Stimulated activated effector memory CD8-positive, alpha-beta T cell treated with anti-CD3 and anti-CD28 coated beads, Interleukin-12 subunit alpha, Interleukin-12 subunit beta, amount 100 ng/mL, for 72 hours (primary cell): ENCODE results near the gene HDAC4.
A peak's percentile ranks its signal among the peaks of the same experiment; 100 is the strongest.

Experiments
- ATAC-seq: fragments of 150-1000 bp; cut with Tn5 transposase; 2 replicates; pipeline ENCODE4 v1.10.0; 2021
- DNase-seq, 2 donors: peaks; one replicate each; pipeline ENCODE4 v3.0.0; 2021 to 2022; ENCODE audit warnings: low spot score in 2 of 2
- H3K27ac Mint-ChIP-seq: one replicate; pipeline ENCODE4 v1.8.0; 2022; ENCODE audit warnings: mild to moderate bottlenecking, mixed read lengths
- H3K36me3 Mint-ChIP-seq: one replicate; pipeline ENCODE4 v1.8.0; 2022; ENCODE audit warnings: mild to moderate bottlenecking, mixed read lengths
- H3K4me1 Mint-ChIP-seq: one replicate; pipeline ENCODE4 v1.8.0; 2022; ENCODE audit warnings: mixed read lengths
- H3K4me3 Mint-ChIP-seq: one replicate; pipeline ENCODE4 v1.8.0; 2022; ENCODE audit warnings: mild to moderate bottlenecking, mixed read lengths
- H3K9me3 Mint-ChIP-seq: one replicate; pipeline ENCODE4 v1.8.0; 2022; ENCODE audit warnings: mixed read lengths

Gene HDAC4

DNA sequence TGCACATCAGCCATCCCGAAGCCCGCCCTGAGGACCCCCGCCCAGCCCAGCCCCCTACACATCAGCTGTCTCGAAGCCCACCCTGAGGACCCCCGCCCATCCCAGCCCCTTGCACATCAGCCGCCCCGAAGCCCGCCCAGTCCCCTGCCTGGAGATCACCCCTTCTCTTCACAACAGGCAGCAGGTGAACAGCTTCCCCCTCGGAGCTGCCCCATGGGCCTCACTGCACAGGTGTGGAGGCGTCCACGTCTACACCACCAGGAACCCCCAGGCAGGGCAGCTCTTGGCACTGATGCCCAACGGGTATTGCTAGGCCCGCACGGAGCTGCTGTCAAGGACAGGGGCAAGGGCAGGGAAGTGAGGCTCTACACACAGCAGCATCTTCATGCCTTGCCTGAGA lies 137.6 kb downstream of the HDAC4 start:
- ATAC-seq: no peak
- Mint-ChIP-seq H3K4me3 (no peak overlapping the region), H3K36me3 (peaks cover 17% of the 10 kb centered on the region), H3K4me1 (peaks cover 96% of the 10 kb centered on the region), H3K9me3 (no peaks in the 10 kb centered on the region), H3K27ac (no peak overlapping the region)
- no peak for DNase-seq

DNA sequence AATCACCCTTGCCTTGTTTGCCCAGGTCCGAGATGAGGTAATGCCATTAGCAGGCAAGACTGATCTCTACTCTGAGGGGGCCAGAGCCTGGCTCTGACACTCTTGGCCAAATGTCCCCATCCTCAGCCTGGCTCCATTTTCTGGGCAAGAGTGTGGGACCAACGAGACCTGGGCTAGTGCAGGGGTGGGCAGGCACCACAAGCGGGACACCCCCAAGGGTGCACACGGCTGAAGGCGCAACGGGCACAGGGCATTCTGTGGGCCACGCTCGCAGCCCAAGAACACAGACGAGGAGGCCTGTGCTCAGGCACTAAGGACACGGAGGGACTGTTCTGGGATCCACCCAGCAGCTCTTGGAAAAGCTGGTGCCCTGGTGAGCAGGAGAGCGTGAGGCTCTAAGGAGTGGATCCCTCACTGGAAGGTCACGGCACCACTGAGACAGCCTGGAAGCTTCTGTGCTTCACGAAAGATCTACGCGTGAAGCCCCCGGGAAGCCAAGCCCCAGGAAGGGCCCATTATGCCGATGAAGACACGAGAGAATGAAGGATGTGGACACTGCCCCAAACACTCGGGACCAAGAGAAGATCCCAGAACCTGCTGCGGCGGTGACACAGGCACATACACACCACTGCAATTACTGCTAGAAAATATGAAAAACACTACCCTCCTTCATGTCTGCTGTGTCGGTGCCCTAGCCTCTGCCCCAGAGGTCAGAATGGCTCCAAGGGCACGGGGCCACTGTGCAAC lies 138.2 kb downstream of the HDAC4 start:
- DNase-seq (no peak), ATAC-seq (no peak)
- H3K9me3 Mint-ChIP-seq: peaks cover 1% of the 10 kb centered on the region
- H3K27ac Mint-ChIP-seq: no peak overlapping the region
- no peak overlapping the region for H3K4me3 Mint-ChIP-seq
- H3K36me3 Mint-ChIP-seq: peaks cover 15% of the 10 kb centered on the region
- peaks cover 96% of the 10 kb centered on the region for H3K4me1 Mint-ChIP-seq

DNA sequence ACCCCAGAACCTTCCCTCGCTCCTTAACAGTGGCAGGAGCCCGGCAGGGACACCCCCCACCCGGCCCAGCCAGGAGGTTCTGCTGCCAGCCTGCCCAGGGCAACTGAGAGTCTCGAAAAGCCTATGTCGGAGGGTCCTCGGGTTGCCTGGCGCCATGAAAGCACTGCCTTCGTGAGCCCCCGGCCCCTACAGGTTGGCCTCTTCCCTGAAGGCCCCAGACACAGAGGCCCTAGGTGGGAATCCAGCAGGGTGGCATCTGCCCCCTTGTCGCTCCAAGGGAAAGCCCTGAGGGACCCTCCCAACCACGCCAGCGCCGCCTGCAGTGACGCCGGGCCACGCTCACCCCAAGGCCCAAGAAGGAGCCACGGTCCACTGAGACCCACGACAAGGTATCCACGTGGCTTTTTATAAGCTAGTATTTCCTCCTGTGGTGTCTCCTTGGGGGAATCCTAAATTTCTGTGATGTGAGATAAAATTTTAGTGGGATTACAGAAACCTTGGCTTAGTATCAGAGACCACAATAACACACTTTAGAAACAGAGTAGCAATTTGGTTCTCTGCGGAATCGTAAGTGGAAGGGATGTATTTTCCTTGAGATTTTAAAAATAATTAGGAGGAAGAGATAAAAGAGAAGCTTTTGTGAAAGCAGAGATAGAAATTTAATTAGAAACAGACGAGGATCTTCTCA lies 138.9 kb downstream of the HDAC4 start:
- H3K4me3 Mint-ChIP-seq: no peak overlapping the region
- ATAC-seq: no peak
- peaks cover 95% of the 10 kb centered on the region for H3K4me1 Mint-ChIP-seq
- no peak overlapping the region for H3K27ac Mint-ChIP-seq
- DNase-seq: no peak
- peaks cover 3% of the 10 kb centered on the region for H3K9me3 Mint-ChIP-seq
- peaks cover 7% of the 10 kb centered on the region for H3K36me3 Mint-ChIP-seq

DNA sequence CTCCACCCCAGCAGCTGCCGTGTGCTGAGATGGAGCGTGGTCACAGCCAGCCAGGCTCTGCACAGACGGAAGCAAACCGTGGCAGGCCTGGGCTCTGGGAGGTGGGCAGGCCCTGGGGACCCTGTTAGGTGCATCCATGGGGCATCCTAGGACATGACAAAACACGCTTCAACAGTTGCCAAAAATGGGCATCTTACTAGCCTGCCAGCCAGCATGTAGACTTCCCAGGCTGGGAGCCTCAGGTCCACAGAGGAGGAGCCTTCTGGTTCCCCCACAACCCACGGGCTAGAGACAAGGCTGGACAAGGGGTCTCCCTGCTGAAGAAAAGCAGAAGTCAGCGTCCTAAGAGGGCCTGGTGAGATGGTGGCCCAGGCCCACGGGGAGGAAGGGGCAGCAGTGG lies 139.5 kb downstream of the HDAC4 start:
- no peak overlapping the region for H3K27ac Mint-ChIP-seq
- peaks cover 6% of the 10 kb centered on the region for H3K36me3 Mint-ChIP-seq

DNA sequence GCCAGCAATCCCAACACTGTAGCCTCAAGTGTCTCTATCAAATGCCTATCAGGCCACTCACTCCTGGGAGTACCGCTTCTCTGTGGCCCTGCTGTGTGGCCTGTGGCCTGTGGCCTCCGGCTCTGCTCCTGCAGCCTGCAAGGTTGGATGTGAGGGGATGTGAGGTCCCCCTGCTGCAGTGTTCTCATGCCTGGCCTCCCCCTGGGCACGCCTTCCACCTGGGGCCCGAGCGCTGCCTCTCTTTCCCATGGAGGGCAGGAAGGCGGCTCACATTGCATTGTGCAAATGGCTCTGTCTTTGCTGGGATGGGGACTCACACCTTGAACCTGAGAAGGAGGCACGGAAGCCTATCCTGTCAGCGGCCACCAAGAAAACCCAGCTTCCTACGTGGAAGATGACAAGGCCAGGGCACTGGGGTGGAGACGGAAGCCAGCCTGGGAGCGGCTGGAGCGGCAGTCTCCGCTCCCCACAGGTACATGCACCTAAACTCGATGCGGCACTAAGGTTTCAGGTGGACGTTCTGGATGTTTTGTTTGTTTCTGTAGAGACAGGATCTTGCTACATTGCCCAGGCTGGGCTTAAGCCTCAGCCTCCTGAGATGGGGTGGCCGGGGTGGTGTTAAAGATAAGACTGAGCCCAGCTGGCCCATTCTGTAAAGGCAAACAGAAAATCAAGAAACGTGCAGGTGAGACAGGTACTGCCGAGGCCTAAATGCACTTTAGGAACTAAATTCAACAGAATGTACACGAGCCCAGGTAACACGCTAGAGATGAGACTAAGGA lies 140.1 kb downstream of the HDAC4 start:
- H3K9me3 Mint-ChIP-seq: peaks cover 3% of the 10 kb centered on the region
- H3K4me3 Mint-ChIP-seq: peak overlapping the region; percentile 53
- peaks cover 83% of the 10 kb centered on the region for H3K4me1 Mint-ChIP-seq
- peaks cover 6% of the 10 kb centered on the region for H3K36me3 Mint-ChIP-seq
- no peak for ATAC-seq
- DNase-seq: no peak
- H3K27ac Mint-ChIP-seq: no peak overlapping the region

More for the DNA sequence above, 139.5 kb downstream of the HDAC4 start:
- Mint-ChIP-seq H3K4me1 (peaks cover 90% of the 10 kb centered on the region), H3K4me3 (no peak overlapping the region), H3K9me3 (peaks cover 3% of the 10 kb centered on the region)
- ATAC-seq (no peak), DNase-seq (no peak)

DNA sequence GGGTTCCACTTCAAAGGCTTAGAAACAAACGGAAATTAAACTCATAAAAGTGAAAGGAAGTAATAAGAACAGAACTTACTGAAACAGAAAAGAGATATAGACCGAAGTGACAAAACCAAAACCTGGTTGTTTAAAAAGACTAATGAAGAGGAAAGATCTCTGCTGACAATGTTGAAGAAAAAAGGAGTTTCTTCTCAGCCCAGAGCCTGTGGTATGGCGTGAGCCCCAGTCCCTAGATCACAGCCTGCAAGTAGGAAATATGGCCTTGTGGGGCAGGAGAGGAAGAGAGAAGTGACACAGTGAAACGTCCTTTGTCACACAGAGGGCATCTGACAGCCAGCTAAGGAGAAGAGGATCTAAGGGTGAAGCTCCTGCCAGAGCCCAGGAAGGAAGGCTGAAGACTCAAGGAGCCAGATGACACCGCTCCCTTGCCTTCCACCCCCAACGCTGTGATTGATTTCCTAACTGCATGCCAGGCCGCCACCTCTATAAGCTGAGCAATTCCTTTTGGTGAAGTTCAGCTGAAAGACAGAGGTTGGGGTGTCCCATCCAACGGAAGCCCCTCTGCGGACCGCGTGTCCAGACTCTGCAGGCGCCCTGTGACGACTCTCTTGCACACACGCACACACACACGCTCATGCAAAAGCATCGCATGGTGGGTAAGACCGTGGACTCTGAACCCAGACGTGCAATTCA lies 141.1 kb downstream of the HDAC4 start:
- peak overlapping the region; percentile 53 for H3K4me3 Mint-ChIP-seq
- H3K9me3 Mint-ChIP-seq: peaks cover 3% of the 10 kb centered on the region
- peaks cover 6% of the 10 kb centered on the region for H3K36me3 Mint-ChIP-seq
- peaks cover 77% of the 10 kb centered on the region for H3K4me1 Mint-ChIP-seq
- DNase-seq: peak in 1 of 2 donors; percentile 64
- ATAC-seq: peak; percentile 67
- no peak overlapping the region for H3K27ac Mint-ChIP-seq

DNA sequence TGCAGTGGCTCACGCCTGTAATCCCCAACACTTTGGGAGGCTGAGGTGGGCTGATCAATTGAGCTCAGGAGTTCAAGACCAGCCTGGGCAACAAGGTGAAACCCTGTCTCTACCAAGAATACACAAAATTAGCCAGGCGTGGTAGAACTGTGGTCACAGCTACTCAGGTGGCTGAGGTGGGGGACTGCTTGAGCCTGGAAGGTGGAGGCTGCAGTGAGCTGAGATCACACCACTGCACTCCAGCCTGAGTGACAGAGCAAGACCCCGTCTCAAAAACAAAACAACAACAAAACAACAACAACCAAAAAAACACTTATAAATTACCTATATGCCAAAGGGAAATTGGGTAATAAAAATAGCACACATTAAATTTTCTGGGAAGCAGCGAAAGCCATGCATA lies 141.6 kb downstream of the HDAC4 start:
- DNase-seq: no peak
- Mint-ChIP-seq H3K27ac (no peak overlapping the region), H3K36me3 (peaks cover 6% of the 10 kb centered on the region), H3K4me1 (peaks cover 77% of the 10 kb centered on the region), H3K4me3 (peak overlapping the region; percentile 53), H3K9me3 (peaks cover 3% of the 10 kb centered on the region)
- no peak for ATAC-seq

DNA sequence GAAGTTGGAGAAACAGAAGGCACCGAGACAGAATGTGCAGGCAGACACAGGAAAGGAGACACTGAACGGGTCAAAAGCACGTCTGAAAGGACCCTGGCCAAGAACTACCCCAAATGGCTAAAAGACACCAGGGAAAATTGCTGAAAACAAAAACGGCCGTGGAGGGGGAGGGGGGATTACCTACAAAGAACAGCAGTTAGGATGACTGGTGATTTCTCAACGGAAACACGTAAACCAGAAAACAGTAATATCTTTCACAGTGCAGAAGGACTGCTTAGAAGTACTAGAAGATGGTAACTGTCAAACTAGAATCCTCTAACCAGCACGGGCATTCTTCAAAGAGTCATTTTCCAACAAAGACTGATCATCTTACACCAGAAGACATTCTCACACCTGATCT lies 142.6 kb downstream of the HDAC4 start:
- no peak for DNase-seq

DNA sequence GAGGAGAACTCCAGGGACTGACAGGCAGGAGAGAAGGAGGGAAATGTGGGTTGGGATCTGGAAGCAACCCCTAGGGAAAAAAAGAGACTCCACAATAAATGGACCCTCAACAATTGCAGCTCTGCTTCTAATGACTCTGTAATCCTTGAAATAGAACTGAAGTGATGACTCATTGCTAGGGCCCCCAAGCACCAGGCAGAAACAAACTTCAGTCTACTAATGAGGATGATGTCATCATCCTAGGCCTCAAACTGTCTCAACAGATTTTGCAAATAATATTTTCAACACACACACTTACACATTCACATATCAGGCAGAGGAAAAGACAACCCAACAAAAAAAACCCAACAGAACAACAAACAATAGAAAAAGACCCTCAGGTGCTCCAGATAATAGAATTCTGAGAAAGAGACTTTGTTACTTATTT lies 143.3 kb downstream of the HDAC4 start:
- DNase-seq (no peak), ATAC-seq (peak; percentile 79)
- H3K4me1 Mint-ChIP-seq: peaks cover 77% of the 10 kb centered on the region
- peak overlapping the region; percentile 7 for H3K4me3 Mint-ChIP-seq
- no peaks in the 10 kb centered on the region for H3K36me3 Mint-ChIP-seq
- H3K27ac Mint-ChIP-seq: no peak overlapping the region
- H3K9me3 Mint-ChIP-seq: peaks cover 3% of the 10 kb centered on the region

More for the DNA sequence above, 142.6 kb downstream of the HDAC4 start:
- Mint-ChIP-seq H3K36me3 (peaks cover under 1% of the 10 kb centered on the region), H3K27ac (peak overlapping the region; percentile 26), H3K9me3 (peaks cover 3% of the 10 kb centered on the region), H3K4me1 (peaks cover 77% of the 10 kb centered on the region), H3K4me3 (peak overlapping the region; percentile 53)
- no peak for ATAC-seq

DNA sequence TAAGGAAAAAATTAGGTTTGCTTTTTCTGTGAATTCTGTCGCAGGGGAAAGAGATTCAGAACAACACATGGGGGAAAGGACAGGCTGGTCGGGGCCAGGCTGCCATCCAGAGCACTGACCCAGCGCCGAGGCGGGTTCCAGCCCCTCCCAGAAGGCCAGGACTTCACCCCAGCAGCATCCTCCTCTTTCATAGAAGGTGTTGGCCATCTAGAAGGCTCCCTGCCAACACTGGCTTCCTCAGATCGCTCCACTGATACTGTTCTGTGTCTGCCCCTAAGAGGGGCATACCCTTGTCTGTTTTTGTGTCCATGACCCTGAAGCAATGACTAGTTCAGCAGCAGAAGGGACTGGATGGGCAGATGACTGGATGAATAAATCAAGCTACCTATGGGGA lies 144.5 kb downstream of the HDAC4 start:
- H3K4me1 Mint-ChIP-seq: peaks cover 76% of the 10 kb centered on the region
- no peak overlapping the region for H3K4me3 Mint-ChIP-seq
- H3K27ac Mint-ChIP-seq: no peak overlapping the region
- peaks cover 3% of the 10 kb centered on the region for H3K9me3 Mint-ChIP-seq
- no peaks in the 10 kb centered on the region for H3K36me3 Mint-ChIP-seq
- DNase-seq (no peak), ATAC-seq (no peak)

DNA sequence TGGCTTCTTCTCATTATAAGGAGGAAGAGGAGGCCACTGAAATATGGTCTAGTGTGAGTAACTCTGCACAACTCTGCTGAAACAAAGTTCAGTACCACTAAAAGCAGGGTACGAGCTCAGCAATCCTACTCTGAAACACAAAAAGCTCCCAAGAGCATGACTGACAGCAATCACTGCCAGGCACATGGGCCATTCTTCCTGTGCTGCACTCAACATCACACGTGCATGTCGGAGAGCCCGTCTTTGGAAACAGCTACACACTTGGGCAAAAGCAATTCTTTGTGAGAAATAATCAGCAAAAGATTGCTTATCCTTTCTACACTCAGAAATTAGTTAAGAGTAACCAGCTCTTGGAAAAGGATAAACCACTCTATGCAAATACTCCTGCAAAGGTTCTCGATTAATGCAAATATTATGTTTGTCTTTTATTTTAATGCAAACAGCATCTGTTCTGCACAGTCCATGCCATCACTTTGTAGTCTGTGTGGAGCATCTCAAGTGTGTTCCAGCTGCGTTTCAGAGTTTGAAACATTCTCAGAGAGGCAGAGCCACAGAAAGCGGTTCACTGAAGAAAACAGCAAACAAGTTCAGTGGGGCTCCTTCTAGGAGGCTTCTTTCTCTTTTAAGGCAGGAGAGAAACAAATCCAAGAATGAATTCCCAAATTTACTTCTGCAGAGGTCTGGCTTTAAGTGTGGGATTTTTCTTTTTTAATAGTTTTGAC lies 145.0 kb downstream of the HDAC4 start:
- peaks cover 71% of the 10 kb centered on the region for H3K4me1 Mint-ChIP-seq
- H3K4me3 Mint-ChIP-seq: no peak overlapping the region
- no peaks in the 10 kb centered on the region for H3K36me3 Mint-ChIP-seq
- DNase-seq (no peak), ATAC-seq (no peak)
- H3K9me3 Mint-ChIP-seq: peaks cover 3% of the 10 kb centered on the region
- H3K27ac Mint-ChIP-seq: no peak overlapping the region

DNA sequence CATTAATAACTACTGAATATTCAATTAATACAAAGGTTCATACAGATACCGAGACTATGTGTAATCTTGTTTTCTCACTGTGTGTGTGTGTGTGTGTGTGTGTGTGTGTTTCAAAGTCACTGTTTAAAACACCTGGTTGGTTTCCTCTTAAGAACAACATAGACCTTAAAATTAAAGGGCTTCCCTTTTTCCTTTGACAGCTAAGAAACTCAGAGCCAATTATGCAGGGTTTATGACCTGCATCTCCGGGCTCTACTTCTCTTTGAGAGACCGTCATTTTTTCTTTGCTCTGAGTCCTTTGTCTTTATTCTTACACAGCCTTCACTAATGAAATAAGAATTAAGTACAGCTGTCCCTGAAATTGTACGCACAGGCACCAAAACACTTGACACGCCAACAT lies 145.6 kb downstream of the HDAC4 start:
- peaks cover 3% of the 10 kb centered on the region for H3K9me3 Mint-ChIP-seq
- no peak for DNase-seq
- H3K4me1 Mint-ChIP-seq: peaks cover 65% of the 10 kb centered on the region
- ATAC-seq: no peak
- no peak overlapping the region for H3K27ac Mint-ChIP-seq
- H3K4me3 Mint-ChIP-seq: no peak overlapping the region
- H3K36me3 Mint-ChIP-seq: no peaks in the 10 kb centered on the region

DNA sequence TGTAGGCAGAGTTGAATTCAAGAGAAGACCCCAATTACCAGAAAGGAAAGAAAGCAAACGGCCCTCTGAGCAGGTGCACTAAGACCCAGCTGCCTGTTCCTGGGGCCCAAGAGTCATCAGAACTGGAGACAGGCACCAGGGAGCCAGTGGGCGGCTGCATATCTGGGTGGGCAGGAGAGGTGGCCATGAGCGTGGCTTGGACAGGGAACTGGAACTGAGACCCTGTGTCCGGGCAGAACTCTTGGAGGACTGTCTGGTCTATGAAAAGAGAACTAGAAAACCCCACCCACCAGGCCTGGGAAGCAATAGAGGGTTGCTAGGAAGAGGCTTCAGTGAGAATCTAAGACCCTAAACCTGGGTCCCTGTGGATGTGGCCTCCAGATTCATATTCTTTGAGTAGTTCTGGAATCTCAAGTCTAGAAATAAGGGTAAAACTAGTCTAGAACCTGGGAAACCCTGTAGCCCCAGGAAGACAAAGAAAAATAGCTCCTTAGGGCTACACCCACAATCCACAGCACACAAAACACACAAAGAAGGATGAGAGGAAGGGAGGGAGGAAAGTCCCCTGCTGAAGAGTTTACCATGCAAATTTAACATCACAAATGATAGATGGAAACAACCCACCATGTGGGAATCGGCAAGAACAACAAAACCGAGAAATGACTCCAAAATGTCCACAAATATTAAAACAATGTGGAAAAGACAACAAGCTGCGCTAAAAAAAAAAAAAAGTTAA lies 147.0 kb downstream of the HDAC4 start:
- H3K4me1 Mint-ChIP-seq: peaks cover 51% of the 10 kb centered on the region
- H3K36me3 Mint-ChIP-seq: peaks cover 5% of the 10 kb centered on the region
- ATAC-seq (no peak), DNase-seq (no peak)
- peaks cover 3% of the 10 kb centered on the region for H3K9me3 Mint-ChIP-seq
- H3K27ac Mint-ChIP-seq: no peak overlapping the region
- H3K4me3 Mint-ChIP-seq: no peak overlapping the region

DNA sequence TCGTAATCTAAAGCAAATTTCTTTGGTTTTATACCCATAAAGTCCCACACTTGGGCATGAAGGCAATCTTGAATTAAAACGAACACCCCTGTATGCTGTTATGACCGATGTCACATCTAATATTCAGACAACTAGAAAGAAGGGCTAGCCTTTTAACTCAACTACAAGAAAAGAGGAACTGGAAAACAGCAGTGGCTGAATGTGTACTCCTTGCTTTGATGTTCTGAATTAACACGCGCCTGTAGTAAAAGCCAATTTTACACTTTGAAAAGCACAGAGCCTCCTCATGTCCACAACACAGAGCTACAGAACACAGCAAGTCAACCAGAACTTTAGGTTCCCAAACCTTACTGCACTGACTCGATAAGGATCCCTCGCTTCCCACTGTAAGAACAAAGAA lies 147.6 kb downstream of the HDAC4 start:
- Mint-ChIP-seq H3K27ac (no peak overlapping the region), H3K36me3 (peaks cover 10% of the 10 kb centered on the region)

More for the DNA sequence above, 147.6 kb downstream of the HDAC4 start:
- H3K4me3 Mint-ChIP-seq: no peak overlapping the region
- no peak for DNase-seq
- H3K4me1 Mint-ChIP-seq: peaks cover 45% of the 10 kb centered on the region
- ATAC-seq: no peak
- H3K9me3 Mint-ChIP-seq: peaks cover 3% of the 10 kb centered on the region
